Lower lobe of right lung (tissue), 2 donors: ENCODE results near the gene PTTG1IP2. TPM values are rescaled to one million over a fixed set of nuclear protein-coding genes. Genes with fewer than 3 reads are reported as not detected.

Source experiments
- ATAC-seq, 2 donors: fragments of 200-7000 bp; cut with Tn5 transposase; one replicate each; pipeline ENCODE4 v1.9.1; 2020 to 2022; ENCODE audit warnings: mild to moderate bottlenecking in 2 of 2, moderate library complexity in 2 of 2
- DNase-seq: peaks from one replicate; pipeline ENCODE4 v3.0.0-alpha.2; 2020
- H3K27ac ChIP-seq: fragments of 200-600 bp; one replicate; pipeline ENCODE4 v1.8.0; 2022
- H3K27me3 ChIP-seq: fragments of 200-600 bp; one replicate; pipeline ENCODE4 v1.8.0; 2022; ENCODE audit warnings: low read depth
- H3K36me3 ChIP-seq: fragments of 200-600 bp; one replicate; pipeline ENCODE4 v1.8.0; 2022; ENCODE audit warnings: mild to moderate bottlenecking
- H3K4me1 ChIP-seq: fragments of 200-600 bp; one replicate; pipeline ENCODE4 v1.8.0; 2022
- H3K4me3 ChIP-seq: fragments of 200-600 bp; one replicate; pipeline ENCODE4 v1.8.0; 2022; ENCODE audit warnings: mild to moderate bottlenecking
- H3K9me3 ChIP-seq: fragments of 200-600 bp; one replicate; pipeline ENCODE4 v1.8.0; 2022
- intact Hi-C: fragments of 100-400 bp; cut with DNase I; formaldehyde crosslinking; loops from one replicate; pipeline ENCODE4 v1.11.0; 2022
- total RNA-seq: library from RNA; stranded (reverse); fragmentation: NEBNext Ultra II Directional; extraction: Animal tissue kit (Norgen Biotek cat#: 25700); gene quantifications from one replicate; pipeline ENCODE4 v1.2.1, GENCODE V29; 2021
- TF ChIP-seq, protein P1 (sequence below): fragments of 200-600 bp; IDR thresholded peaks from one replicate; pipeline ENCODE4 v1.8.0; 2022; ENCODE audit warnings: antibody characterized with exemption, mild to moderate bottlenecking
- donor health status: DM: no; HTN: yes; CAD: no; lungs with severe emphysema.

Gene PTTG1IP2
- total RNA-seq, 1 donor from 2014 or later, result not detected

DNA sequence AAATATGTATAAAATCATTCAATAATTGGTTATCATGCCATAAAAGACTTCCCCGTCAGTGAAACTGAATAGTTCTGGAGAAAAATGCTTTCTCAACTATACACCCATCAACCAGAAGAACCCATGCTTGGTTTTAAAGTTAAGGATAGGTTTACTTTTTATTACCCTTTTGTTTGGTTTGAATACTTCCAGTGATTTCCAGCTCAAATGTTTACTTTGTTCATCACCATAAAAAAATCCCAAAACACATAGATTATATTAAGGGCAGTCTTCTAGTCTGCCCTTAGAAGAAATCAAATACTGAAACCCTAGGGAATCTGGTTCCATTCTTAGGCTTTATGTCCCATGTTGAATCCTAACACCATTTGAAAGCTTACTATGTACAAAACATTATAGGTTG, 49.2 kb downstream of the PTTG1IP2 start:
- no peaks in the 10 kb centered on the region for H3K36me3 ChIP-seq
- DNase-seq (no peak), ATAC-seq (no peak)
- H3K27ac ChIP-seq, result no peak overlapping the region
- no peak overlapping the region for H3K4me3 ChIP-seq
- TF ChIP-seq, protein P1, sequence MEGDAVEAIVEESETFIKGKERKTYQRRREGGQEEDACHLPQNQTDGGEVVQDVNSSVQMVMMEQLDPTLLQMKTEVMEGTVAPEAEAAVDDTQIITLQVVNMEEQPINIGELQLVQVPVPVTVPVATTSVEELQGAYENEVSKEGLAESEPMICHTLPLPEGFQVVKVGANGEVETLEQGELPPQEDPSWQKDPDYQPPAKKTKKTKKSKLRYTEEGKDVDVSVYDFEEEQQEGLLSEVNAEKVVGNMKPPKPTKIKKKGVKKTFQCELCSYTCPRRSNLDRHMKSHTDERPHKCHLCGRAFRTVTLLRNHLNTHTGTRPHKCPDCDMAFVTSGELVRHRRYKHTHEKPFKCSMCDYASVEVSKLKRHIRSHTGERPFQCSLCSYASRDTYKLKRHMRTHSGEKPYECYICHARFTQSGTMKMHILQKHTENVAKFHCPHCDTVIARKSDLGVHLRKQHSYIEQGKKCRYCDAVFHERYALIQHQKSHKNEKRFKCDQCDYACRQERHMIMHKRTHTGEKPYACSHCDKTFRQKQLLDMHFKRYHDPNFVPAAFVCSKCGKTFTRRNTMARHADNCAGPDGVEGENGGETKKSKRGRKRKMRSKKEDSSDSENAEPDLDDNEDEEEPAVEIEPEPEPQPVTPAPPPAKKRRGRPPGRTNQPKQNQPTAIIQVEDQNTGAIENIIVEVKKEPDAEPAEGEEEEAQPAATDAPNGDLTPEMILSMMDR, result no peak
- H3K4me1 ChIP-seq, result no peaks in the 10 kb centered on the region
- no peaks in the 10 kb centered on the region for H3K27me3 ChIP-seq
- intact Hi-C loops, result no loop called here
- H3K9me3 ChIP-seq, result no peaks in the 10 kb centered on the region

DNA sequence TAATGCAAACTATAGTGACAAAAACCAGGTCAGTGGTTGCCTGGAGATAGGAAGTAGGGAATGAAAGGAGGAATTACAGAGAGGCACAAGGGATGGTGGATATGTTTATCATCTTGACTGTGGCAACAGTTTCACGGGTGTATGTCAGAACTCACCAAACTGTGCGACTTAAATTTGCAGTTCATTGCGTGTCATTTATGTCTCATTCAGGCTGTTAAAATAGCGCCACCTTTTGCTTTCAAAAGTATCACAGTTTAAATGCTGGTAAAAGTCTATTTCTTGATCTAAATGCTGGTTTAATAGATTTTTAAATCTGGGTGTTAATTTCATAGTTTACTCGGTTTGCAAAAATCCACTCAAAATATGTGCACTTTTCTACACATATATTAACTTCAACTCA, 51.0 kb downstream of the PTTG1IP2 start:
- Histone ChIP-seq H3K4me3 (no peak overlapping the region), H3K9me3 (no peaks in the 10 kb centered on the region), H3K4me1 (no peaks in the 10 kb centered on the region), H3K27me3 (no peaks in the 10 kb centered on the region), H3K27ac (no peak overlapping the region), H3K36me3 (no peaks in the 10 kb centered on the region)
- no peak for ATAC-seq
- intact Hi-C loops, result no loop called here
- no peak for DNase-seq
- TF ChIP-seq, protein P1, result peak; percentile 20

DNA sequence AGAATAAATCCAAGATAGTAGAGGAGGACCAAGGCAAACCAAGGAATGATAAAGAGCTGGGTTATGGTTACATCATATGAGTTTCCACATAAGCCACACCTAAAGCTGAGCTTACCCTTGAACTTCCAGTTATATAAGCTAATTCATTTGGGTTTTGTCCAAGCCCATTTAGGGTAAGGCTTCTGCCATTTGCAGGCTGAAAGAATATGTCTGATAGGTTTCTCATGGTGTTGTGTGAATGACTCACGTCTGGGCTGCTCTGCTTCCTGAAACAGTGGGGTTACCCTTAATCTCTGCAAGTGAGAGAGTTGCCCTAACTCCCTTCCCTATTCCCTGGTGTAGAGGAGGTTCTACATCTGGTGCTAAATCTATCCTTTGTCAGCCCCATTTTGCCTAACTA, 60.8 kb downstream of the PTTG1IP2 start:
- Histone ChIP-seq H3K27me3 (no peaks in the 10 kb centered on the region), H3K36me3 (no peaks in the 10 kb centered on the region), H3K27ac (no peak overlapping the region), H3K4me1 (no peaks in the 10 kb centered on the region), H3K4me3 (no peak overlapping the region), H3K9me3 (no peaks in the 10 kb centered on the region)
- ATAC-seq (peak in 1 of 2 donors; percentile 67), DNase-seq (no peak)
- TF ChIP-seq, protein P1, result no peak
- intact Hi-C loops, result no loop called here

DNA sequence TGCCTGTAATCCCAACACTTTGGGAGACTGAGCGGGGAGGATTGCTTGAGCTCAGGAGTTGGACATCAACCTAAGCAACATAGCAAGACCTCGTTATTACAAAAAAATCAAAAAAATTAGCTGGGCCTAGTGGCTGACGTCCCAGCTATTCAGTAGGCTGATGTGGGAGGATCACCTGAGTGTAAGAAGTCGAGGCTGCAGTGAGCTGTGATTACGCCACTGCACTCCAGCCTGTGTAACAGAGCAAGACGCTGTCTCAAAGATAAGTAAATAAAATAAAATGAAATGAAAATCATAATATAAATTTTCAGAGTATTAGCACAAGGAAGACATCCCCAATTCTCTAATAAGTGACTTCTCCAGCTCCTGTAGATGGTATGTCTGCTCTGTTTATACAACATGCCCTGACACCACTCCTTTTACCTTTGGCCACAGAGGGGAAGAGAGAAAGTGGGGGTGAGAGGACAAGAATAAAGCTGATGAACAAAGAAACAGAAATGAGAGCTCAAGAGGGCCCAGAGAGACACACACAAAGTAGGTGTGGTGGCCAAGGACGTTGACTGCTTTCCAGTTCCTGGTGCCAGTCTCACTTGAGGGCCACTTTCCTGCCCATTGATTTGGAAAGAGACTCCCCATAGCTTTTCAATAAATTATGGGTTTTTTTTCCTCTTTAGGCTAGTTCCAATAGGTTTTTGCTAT, 62.9 kb downstream of the PTTG1IP2 start:
- no peaks in the 10 kb centered on the region for H3K4me1 ChIP-seq
- no peak for ATAC-seq
- no peaks in the 10 kb centered on the region for H3K9me3 ChIP-seq
- no peaks in the 10 kb centered on the region for H3K36me3 ChIP-seq
- H3K27ac ChIP-seq, result no peak overlapping the region
- DNase-seq, result no peak
- intact Hi-C loops, result no loop called here
- TF ChIP-seq, protein P1, result no peak
- H3K4me3 ChIP-seq, result no peak overlapping the region
- no peaks in the 10 kb centered on the region for H3K27me3 ChIP-seq

DNA sequence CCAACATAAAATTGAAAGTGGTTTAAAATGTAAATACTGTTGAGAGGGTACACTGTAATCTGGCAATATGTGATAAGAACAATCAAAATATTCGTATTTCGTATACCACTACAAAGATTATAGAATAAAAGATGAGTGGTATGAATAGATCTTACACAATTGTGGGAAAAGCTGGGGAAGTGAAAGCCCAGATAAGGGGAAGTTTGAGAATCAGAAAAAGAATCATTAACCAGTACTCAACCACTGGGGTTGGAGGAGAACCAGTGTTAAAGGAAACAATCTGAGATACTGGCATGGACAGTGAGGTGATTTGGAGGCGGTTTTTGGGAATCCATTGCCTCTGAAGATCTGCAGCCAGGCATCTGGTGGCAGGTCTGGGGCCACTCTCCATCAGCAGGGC, 67.0 kb downstream of the PTTG1IP2 start:
- no peak for DNase-seq
- Histone ChIP-seq H3K27me3 (no peaks in the 10 kb centered on the region), H3K4me1 (no peaks in the 10 kb centered on the region), H3K9me3 (no peaks in the 10 kb centered on the region), H3K36me3 (no peaks in the 10 kb centered on the region), H3K4me3 (no peak overlapping the region), H3K27ac (no peak overlapping the region)
- TF ChIP-seq, protein P1, result no peak
- peak; percentile 39 to 46 for ATAC-seq
- intact Hi-C loops, result no loop called here
